Lung (tissue), 12 donors: ENCODE measurements around the gene MGAT1. TPM values are rescaled to one million over a fixed set of nuclear protein-coding genes. Genes with fewer than 3 reads are reported as not detected.
A peak's percentile ranks its signal among the peaks of the same experiment; 100 is the strongest.

ENCODE experiments used
- ATAC-seq: fragments of 200-7000 bp; cut with Tn5 transposase; one replicate; pipeline ENCODE4 v1.9.1; 2020; ENCODE audit warnings: moderate number of reproducible peaks; ENCODE audit not compliant: insufficient read depth, low FRiP score
- DNase-seq, 3 donors: peaks; one replicate each; pipeline ENCODE4 v3.0.0-alpha.2; 2013 to 2017
- H3K27ac ChIP-seq, 2 donors: one replicate each; pipeline ENCODE4 v1.5.1; 2013; ENCODE audit warnings: mild to moderate bottlenecking in 2 of 2, moderate library complexity in 2 of 2, control low read depth in 1 of 2, inconsistent platforms in 1 of 2, low read depth in 1 of 2, low read length in 1 of 2
- H3K27me3 ChIP-seq, 3 donors: one replicate each; pipeline ENCODE4 v1.5.1; 2013; ENCODE audit warnings: low read length in 2 of 3; ENCODE audit not compliant: control insufficient read depth in 3 of 3, insufficient read depth in 3 of 3
- H3K36me3 ChIP-seq, 4 donors: one replicate each; pipeline ENCODE4 v1.5.1; 2013; ENCODE audit warnings: low read length in 4 of 4, mild to moderate bottlenecking in 1 of 4, moderate library complexity in 1 of 4; ENCODE audit not compliant: control insufficient read depth in 4 of 4, insufficient read depth in 4 of 4
- H3K4me1 ChIP-seq, 5 donors: one replicate each; pipeline ENCODE4 v1.5.1; 2013; ENCODE audit warnings: low read length in 5 of 5, mild to moderate bottlenecking in 2 of 5, moderate library complexity in 1 of 5; ENCODE audit not compliant: control insufficient read depth in 5 of 5, insufficient read depth in 5 of 5
- H3K4me3 ChIP-seq: one replicate; pipeline ENCODE4 v1.5.1; 2013; ENCODE audit warnings: mild to moderate bottlenecking, control low read depth, moderate library complexity
- H3K9ac ChIP-seq, 2 donors: one replicate each; pipeline ENCODE4 v1.5.1; 2013; ENCODE audit warnings: low read length in 2 of 2, control low read depth in 1 of 2; ENCODE audit not compliant: insufficient read depth in 1 of 2
- H3K9me3 ChIP-seq, 4 donors: one replicate each; pipeline ENCODE4 v1.5.1; 2013; ENCODE audit warnings: low read length in 3 of 4, mild to moderate bottlenecking in 1 of 4, moderate library complexity in 1 of 4; ENCODE audit not compliant: control insufficient read depth in 4 of 4, insufficient read depth in 3 of 4
- CTCF ChIP-seq: IDR thresholded peaks from 2 replicates; pipeline ENCODE4 v1.5.1; 2012; ENCODE audit warnings: mild to moderate bottlenecking; ENCODE audit errors: control extremely low read depth, extremely low read depth
- WGBS, 2 donors: extraction: QIAGEN DNeasy Blood & Tissue Kit; methylation state at CpG; one replicate each; pipeline ENCODE4 v1.1.7; 2013; 5-methylcytosine and 5-hydroxymethylcytosine counted together
- polyA plus RNA-seq, 2 donors: library from polyadenylated mRNA; stranded (reverse); fragments of 200-250 nt; gene quantifications; one replicate each; pipeline ENCODE4 v1.2.1, GENCODE V29; 2013
- total RNA-seq, 2 donors: library from RNA; depleted of rRNA in 1 of 2; stranded (reverse); fragments of >200 nt in 1 of 2; gene quantifications; one replicate each; pipeline ENCODE4 v1.2.1, GENCODE V29; 2014 to 2021
- donor health status: control.
- donor health status: control.
- donor health status: Bipolar disorder and iron deficiency.
- donor health status: healthy.
- donor health status: DM: yes; HTN: yes; CAD: no.

Gene MGAT1
- total and polyA plus RNA-seq, 4 donors, result 117 to 415 (median 211) TPM

GRCh38 chr5:180813420-180813819 lies 10.8 kb upstream of the MGAT1 start:
- no peak for TF ChIP-seq CTCF
- no peaks in the 10 kb centered on the region for H3K27me3 ChIP-seq
- H3K36me3 ChIP-seq, result peaks cover 0 to under 1% (median 0%) of the 10 kb centered on the region in 4 donors
- WGBS, 2 donors, result 77 to 82% methylated on average over 5 of the region's 5 CpGs
- peak overlapping the region in 1 of 2 donors; percentile 15 for H3K27ac ChIP-seq
- DNase-seq (no peak), ATAC-seq (no peak)
- H3K9ac ChIP-seq, result no peak overlapping the region
- peaks cover 10 to 30% (median 17%) of the 10 kb centered on the region in 5 donors for H3K4me1 ChIP-seq
- no peaks in the 10 kb centered on the region for H3K9me3 ChIP-seq
- H3K4me3 ChIP-seq, result no peak overlapping the region

GRCh38 chr5:180811623-180812124 lies 9.1 kb upstream of the MGAT1 start:
- Histone ChIP-seq H3K4me3 (peak overlapping the region; percentile 20), H3K27me3 (no peaks in the 10 kb centered on the region), H3K4me1 (peaks cover 11 to 41% (median 20%) of the 10 kb centered on the region in 5 donors), H3K27ac (peak overlapping the region; percentile 93 to 99), H3K9me3 (no peaks in the 10 kb centered on the region), H3K36me3 (peaks cover 0 to 2% (median 1%) of the 10 kb centered on the region in 4 donors), H3K9ac (peak overlapping the region in 1 of 2 donors; percentile 76)
- WGBS, 2 donors, result 57 to 59% methylated on average over 10 of the region's 10 CpGs
- ATAC-seq (no peak), DNase-seq (peak in 1 of 3 donors; percentile 10)
- no peak for TF ChIP-seq CTCF

GRCh38 chr5:180810959-180811622 lies 8.5 kb upstream of the MGAT1 start:
- Histone ChIP-seq H3K4me1 (peaks cover 14 to 41% (median 18%) of the 10 kb centered on the region in 5 donors), H3K9ac (peak overlapping the region; percentile 42 to 76), H3K9me3 (no peaks in the 10 kb centered on the region), H3K27me3 (no peaks in the 10 kb centered on the region), H3K27ac (peak overlapping the region; percentile 99), H3K4me3 (peak overlapping the region; percentile 71), H3K36me3 (peaks cover 0 to 7% (median 4%) of the 10 kb centered on the region in 4 donors)
- TF ChIP-seq CTCF, result no peak
- peak in 2 of 3 donors; percentile 71 to 73 for DNase-seq
- no peak for ATAC-seq
- WGBS, 2 donors, result 6 to 8% methylated on average over 30 of the region's 30 CpGs
